Retinal pigment epithelial cell (primary cell): Measurements from ENCODE around the gene TEX101.
A peak's percentile ranks its signal among the peaks of the same experiment; 100 is the strongest.

ENCODE experiments used
- DNase-seq: peaks from one replicate; pipeline ENCODE4 v3.0.0-alpha.2; 2010; ENCODE audit warnings: low read depth
- H3K4me3 ChIP-seq: 2 replicates; pipeline ENCODE4 v1.5.1; 2011; ENCODE audit warnings: mild to moderate bottlenecking, low read length, control low read depth, moderate library complexity
- CTCF ChIP-seq: conservative IDR thresholded peaks from 2 replicates; pipeline ENCODE4 v1.5.1; 2011; ENCODE audit warnings: low read depth, low read length, control low read depth, inconsistent platforms

The TEX101 gene

DNA sequence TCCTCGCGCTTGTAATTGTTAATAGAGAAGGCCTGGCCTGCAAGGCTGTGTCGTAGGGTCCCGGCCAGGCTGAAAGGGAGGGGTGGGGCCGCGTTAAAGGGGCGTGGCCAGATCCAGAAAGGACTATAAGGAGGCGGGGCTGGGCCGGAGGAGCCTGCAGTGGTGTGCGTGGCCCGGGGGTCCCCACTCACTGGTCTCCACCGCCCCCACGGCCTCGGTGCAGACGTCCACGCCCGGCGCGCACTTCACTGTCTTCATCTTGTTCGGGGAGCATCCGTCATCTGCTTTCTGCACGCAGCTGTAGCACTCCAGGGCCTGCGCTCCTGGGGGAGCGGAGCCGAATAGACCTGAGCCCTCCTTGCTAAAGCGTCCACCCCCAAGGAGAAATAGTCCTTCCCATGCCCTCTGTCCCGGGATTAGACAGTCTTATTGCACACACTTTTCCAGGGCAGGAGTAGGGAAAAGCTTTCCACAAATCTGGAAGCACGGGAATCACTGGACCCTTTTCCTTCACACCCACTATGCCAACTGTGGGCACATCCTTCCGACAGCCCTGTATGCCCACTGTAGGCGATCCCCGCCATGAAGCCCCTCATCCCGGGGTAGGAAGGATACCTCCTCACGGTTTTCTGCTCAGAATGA is 49.6 kb downstream of the TEX101 start:
- H3K4me3 ChIP-seq = peak overlapping the region; percentile 78
- TF ChIP-seq CTCF = no peak
- DNase-seq = no peak

DNA sequence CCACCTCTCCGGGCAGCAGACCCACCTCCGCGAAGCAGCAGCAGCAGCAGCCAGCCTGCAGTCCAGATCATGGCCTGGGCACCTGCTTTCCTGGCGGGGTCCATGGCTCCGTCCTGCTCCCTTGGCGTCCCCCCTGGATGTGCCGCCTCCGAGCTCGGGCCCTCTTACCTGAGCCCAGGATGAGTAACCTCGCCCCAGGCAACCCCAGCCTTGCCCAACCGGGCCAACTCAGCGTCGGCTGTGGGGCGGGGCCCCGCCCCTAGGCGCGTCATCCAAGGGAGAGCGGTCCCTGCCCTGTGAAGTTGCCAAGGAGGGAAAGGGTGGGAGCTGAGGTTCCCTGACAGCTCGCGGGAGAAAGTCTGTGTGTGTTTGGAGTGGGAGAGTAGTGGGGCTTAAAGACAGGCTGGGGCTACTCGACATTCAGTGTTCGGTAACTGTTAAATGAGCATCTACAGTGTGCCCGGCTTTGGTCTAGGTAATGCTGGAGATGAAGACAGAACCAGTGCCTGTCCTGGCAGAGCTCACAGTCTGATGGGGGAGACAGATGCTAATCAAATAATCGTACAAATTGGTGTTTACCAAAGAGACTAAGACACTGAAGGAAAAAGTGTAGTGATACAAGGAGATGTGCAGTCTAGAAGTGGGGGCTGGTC is 50.9 kb downstream of the TEX101 start, which contains the start of gene LYPD3:
Gene LYPD3 (minus strand): TSS at position 141 of the 653 bp plus-strand sequence. CDS start 37 bp downstream, at position 104.
- no peak within 1 kb of the TSS for H3K4me3 ChIP-seq
- DNase-seq = no peak
- no peak for TF ChIP-seq CTCF

DNA sequence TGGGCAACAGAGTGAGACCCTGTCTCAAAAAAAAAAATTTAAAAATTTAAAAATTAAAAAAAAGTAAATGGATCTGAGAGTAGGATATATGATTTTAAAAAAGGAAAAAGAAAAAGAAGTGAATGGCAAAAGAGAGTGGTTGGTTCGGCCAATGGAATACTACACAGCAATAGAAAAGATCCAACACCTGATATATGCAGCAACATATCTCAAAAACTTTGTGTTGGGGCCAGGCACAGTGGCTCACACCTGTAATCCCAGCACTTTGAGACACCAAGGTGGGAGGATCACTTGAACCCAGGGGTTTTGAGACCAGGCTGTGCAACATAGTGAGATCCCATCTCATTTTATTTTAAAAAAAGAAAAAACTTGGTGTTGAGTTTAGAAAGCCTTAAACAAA is 52.1 kb downstream of the TEX101 start:
- no peak overlapping the region for H3K4me3 ChIP-seq
- TF ChIP-seq CTCF = no peak
- DNase-seq = no peak

GRCh38 chr19:43467276-43467675 is 52.6 kb downstream of the TEX101 start:
- no peak for TF ChIP-seq CTCF
- no peak overlapping the region for H3K4me3 ChIP-seq
- no peak for DNase-seq

- no peak for DNase-seq
- H3K4me3 ChIP-seq = no peak overlapping the region
- TF ChIP-seq CTCF = no peak
Measured at GRCh38 chr19:43467730-43468129, 53.0 kb downstream of the TEX101 start.
